Smooth muscle cell (in vitro differentiated cells): ENCODE results near the gene DDR1. TPM values are rescaled to one million over a fixed set of nuclear protein-coding genes. Genes with fewer than 3 reads are reported as not detected.

Source experiments
- DNase-seq: peaks from one replicate; lab custom pipeline; 2025; ENCODE audit not compliant: unreplicated experiment; lab: John Stamatoyannopoulos, UW
- H2AFZ ChIP-seq: fragments of 200-600 bp; sonication (generic); 2 replicates; pipeline ENCODE4 v1.6.0; 2016; ENCODE audit warnings: antibody characterized with exemption, low read depth, mild to moderate bottlenecking
- H3F3A ChIP-seq: fragments of 200-600 bp; sonication (generic); 2 replicates; pipeline ENCODE4 v1.6.0; 2017; ENCODE audit warnings: antibody characterized with exemption, low read depth
- H3K27ac ChIP-seq: fragments of 200-600 bp; sonication (generic); 2 replicates; pipeline ENCODE4 v1.5.1; 2016; ENCODE audit warnings: low read depth, mild to moderate bottlenecking
- H3K27me3 ChIP-seq: fragments of 200-600 bp; sonication (generic); 2 replicates; pipeline ENCODE4 v1.6.1; 2016; ENCODE audit warnings: low read depth, mild to moderate bottlenecking
- H3K36me3 ChIP-seq: fragments of 200-600 bp; sonication (generic); 2 replicates; pipeline ENCODE4 v1.5.1; 2016; ENCODE audit warnings: low read depth
- H3K4me1 ChIP-seq: fragments of 200-600 bp; sonication (generic); 2 replicates; pipeline ENCODE4 v1.5.1; 2016; ENCODE audit warnings: low read depth
- H3K4me2 ChIP-seq: fragments of 200-600 bp; sonication (generic); 2 replicates; pipeline ENCODE4 v1.6.0; 2016; ENCODE audit warnings: mild to moderate bottlenecking
- H3K4me3 ChIP-seq: fragments of 200-600 bp; sonication (generic); 2 replicates; pipeline ENCODE4 v1.5.1; 2016; ENCODE audit warnings: mild to moderate bottlenecking
- H3K79me2 ChIP-seq: fragments of 200-600 bp; sonication (generic); 2 replicates; pipeline ENCODE4 v1.6.0; 2016; ENCODE audit warnings: low read depth, mild to moderate bottlenecking
- H3K9ac ChIP-seq: fragments of 200-600 bp; sonication (generic); 2 replicates; pipeline ENCODE4 v1.6.0; 2016; ENCODE audit warnings: low read depth
- H3K9me3 ChIP-seq: fragments of 200-600 bp; sonication (generic); replicated peaks from 2 replicates; pipeline ENCODE4 v1.5.1; 2016; ENCODE audit warnings: low read depth
- H4K20me1 ChIP-seq: fragments of 200-600 bp; sonication (generic); 2 replicates; pipeline ENCODE4 v1.6.0; 2016; ENCODE audit warnings: low read depth
- WGBS: methylation state at CpG from one replicate; pipeline ENCODE4 v1.1.7; 2016; ENCODE audit warnings: low lambda C conversion rate; 5-methylcytosine and 5-hydroxymethylcytosine counted together
- polyA plus RNA-seq: library from polyadenylated mRNA; unstranded; fragments of >200 nt; fragmentation: Nextera tagmentation; extraction: Ambion mirVana; gene quantifications from 2 replicates; pipeline ENCODE4 v1.2.1, GENCODE V29; 2016
- total RNA-seq: library from RNA; depleted of rRNA; stranded (reverse); fragments of >200 nt; gene quantifications from 2 replicates; pipeline ENCODE4 v1.2.3, GENCODE V29; 2014
- TF ChIP-seq, protein P1 (sequence below): fragments of 200-600 bp; sonication (generic); IDR thresholded peaks from 2 replicates; pipeline ENCODE4 v1.5.1; 2017; ENCODE audit warnings: borderline replicate concordance, mild to moderate bottlenecking, antibody characterized with exemption; ENCODE audit not compliant: insufficient read depth, poor library complexity, severe bottlenecking

Gene DDR1
- total and polyA plus RNA-seq, 2 experiments from 2014 or later: 23.8 to 82.6 TPM

DNA sequence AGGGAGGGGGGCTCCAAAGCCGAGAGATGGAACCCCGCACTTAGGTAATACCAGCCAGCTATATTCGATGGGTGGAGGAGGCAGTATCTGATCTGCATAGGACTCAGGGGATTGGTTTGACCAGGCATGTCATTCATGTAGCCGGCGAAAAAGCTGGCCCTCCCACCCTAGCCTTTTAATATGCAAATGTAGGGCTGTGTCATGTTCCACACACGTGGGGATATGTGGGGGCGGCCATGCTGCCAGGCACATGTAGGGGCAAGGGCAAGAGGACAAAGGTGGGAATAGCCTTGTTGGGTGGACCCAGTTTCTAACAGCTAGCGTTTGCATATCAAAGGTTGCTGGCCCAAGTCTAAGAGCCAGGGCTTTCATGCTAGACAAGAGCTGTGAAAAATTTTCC lies 39.1 kb upstream of the DDR1 start:
- H3F3A ChIP-seq: no peaks in the 10 kb centered on the region
- TF ChIP-seq, protein P1, sequence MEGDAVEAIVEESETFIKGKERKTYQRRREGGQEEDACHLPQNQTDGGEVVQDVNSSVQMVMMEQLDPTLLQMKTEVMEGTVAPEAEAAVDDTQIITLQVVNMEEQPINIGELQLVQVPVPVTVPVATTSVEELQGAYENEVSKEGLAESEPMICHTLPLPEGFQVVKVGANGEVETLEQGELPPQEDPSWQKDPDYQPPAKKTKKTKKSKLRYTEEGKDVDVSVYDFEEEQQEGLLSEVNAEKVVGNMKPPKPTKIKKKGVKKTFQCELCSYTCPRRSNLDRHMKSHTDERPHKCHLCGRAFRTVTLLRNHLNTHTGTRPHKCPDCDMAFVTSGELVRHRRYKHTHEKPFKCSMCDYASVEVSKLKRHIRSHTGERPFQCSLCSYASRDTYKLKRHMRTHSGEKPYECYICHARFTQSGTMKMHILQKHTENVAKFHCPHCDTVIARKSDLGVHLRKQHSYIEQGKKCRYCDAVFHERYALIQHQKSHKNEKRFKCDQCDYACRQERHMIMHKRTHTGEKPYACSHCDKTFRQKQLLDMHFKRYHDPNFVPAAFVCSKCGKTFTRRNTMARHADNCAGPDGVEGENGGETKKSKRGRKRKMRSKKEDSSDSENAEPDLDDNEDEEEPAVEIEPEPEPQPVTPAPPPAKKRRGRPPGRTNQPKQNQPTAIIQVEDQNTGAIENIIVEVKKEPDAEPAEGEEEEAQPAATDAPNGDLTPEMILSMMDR: no peak
- 79% methylated on average over 8 of the region's 8 CpGs for WGBS
- no peaks in the 10 kb centered on the region for H3K9me3 ChIP-seq
- H3K4me2 ChIP-seq: no peak overlapping the region
- H3K27ac ChIP-seq: no peak overlapping the region
- H3K4me3 ChIP-seq: no peak overlapping the region
- peaks cover 20% of the 10 kb centered on the region for H3K4me1 ChIP-seq
- DNase-seq: no peak
- no peaks in the 10 kb centered on the region for H3K36me3 ChIP-seq
- H3K9ac ChIP-seq: no peak overlapping the region
- no peaks in the 10 kb centered on the region for H3K27me3 ChIP-seq
- no peaks in the 10 kb centered on the region for H3K79me2 ChIP-seq
- H2AFZ ChIP-seq: no peak overlapping the region
- H4K20me1 ChIP-seq: no peaks in the 10 kb centered on the region

DNA sequence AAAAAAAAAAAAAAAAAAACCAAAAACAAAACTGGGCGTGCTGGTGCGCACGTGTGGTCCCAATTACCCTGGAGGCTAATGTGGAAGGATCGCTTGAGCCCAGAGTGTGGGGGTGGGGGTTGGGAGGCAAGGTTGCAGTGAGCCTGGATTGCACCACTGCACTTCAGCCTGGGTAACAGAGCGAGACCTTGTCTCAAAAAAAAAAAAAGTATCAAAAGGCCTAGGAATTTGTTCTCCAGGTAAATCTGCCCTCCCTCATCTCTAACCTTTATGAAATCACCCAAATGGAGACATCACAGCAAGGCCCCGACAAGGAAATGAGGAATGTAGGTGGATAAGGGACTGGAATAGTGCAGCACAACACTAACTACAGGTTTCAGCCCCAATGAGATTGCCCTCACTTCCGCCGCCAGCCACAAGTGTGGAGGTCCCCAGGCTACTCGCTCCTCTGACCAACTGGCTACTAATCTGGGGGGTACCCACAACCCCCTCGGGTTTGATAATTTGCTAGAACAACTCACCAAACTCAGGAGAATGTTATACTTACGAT lies 36.8 kb upstream of the DDR1 start:
- no peak overlapping the region for H3K4me2 ChIP-seq
- no peak overlapping the region for H2AFZ ChIP-seq
- no peaks in the 10 kb centered on the region for H3F3A ChIP-seq
- H3K9ac ChIP-seq: no peak overlapping the region
- peaks cover 20% of the 10 kb centered on the region for H3K4me1 ChIP-seq
- H3K79me2 ChIP-seq: no peaks in the 10 kb centered on the region
- H3K36me3 ChIP-seq: no peaks in the 10 kb centered on the region
- no peaks in the 10 kb centered on the region for H3K27me3 ChIP-seq
- TF ChIP-seq, protein P1: no peak
- H3K4me3 ChIP-seq: no peak overlapping the region
- no peaks in the 10 kb centered on the region for H3K9me3 ChIP-seq
- H4K20me1 ChIP-seq: no peaks in the 10 kb centered on the region
- DNase-seq: no peak
- no peak overlapping the region for H3K27ac ChIP-seq
- WGBS: 35% methylated on average over 11 of the region's 11 CpGs

DNA sequence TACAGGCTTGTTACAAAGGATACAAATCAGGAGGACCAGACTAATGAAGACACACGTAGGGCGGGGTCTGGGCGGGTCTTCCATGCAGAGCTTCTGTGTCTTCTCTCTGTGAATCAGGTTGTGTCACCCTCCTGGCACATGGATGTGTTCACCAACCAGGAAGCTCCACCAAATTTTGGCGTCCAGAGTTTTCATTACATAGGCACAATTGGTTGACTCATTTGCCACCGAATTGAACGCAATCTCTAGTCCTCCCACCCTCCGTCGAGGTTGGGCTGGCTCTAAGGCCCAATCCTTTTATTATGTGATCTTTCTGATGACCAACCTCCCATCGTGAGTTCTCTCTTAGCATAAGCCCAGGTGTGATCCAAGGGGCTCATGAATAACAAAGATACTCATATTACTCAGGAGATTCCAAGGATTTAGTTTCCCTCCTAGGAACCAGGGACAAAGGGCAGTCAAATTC lies 36.3 kb upstream of the DDR1 start:
- WGBS: 51% methylated on average over 9 of the region's 9 CpGs

More for the DNA sequence above, 36.3 kb upstream of the DDR1 start:
- H3K27ac ChIP-seq: no peak overlapping the region
- no peaks in the 10 kb centered on the region for H3K79me2 ChIP-seq
- no peaks in the 10 kb centered on the region for H4K20me1 ChIP-seq
- peaks cover 20% of the 10 kb centered on the region for H3K4me1 ChIP-seq
- TF ChIP-seq, protein P1: no peak
- no peak overlapping the region for H2AFZ ChIP-seq
- H3K4me3 ChIP-seq: no peak overlapping the region
- H3K4me2 ChIP-seq: no peak overlapping the region
- no peaks in the 10 kb centered on the region for H3K36me3 ChIP-seq
- DNase-seq: no peak
- no peaks in the 10 kb centered on the region for H3K9me3 ChIP-seq
- H3F3A ChIP-seq: no peaks in the 10 kb centered on the region
- H3K9ac ChIP-seq: no peak overlapping the region
- H3K27me3 ChIP-seq: no peaks in the 10 kb centered on the region
